ENCODE measurements around the gene TMEM50B. TPM values are rescaled to one million over a fixed set of nuclear protein-coding genes. Genes with fewer than 3 reads are reported as not detected.

TMEM50B gene
- total RNA-seq, 1 experiment from 2014 or later: 18.9 TPM

- Histone ChIP-seq H3K36me3 (ENCODE audit: insufficient read depth, low read length, poor library complexity, severe bottlenecking) (no peaks in the 10 kb centered on the region), H3K4me3 (ENCODE audit: low read depth, low read length, poor library complexity, severe bottlenecking) (no peak overlapping the region), H3K27me3 (replicated peaks; ENCODE audit: insufficient read depth, low read depth, low read length, poor library complexity) (no peaks in the 10 kb centered on the region), H3K9me3 (ENCODE audit: low read depth, low read length, poor library complexity, severe bottlenecking) (no peaks in the 10 kb centered on the region), H3K4me1 (ENCODE audit: insufficient read depth, low read length, poor library complexity, severe bottlenecking) (peaks cover 4% of the 10 kb centered on the region), H3K27ac (ENCODE audit: low read depth, low read length, poor library complexity, severe bottlenecking) (no peak overlapping the region)
- intact Hi-C loops (cut with micrococcal nuclease; ENCODE audit: unreplicated experiment): no loop called here
- no TSS peak for BruUV-seq (replicated peaks)
- TF ChIP-seq EZH2 (IDR thresholded peaks at IDR 0.05; ENCODE audit: borderline replicate concordance, low read depth, low read length, poor library complexity, severe bottlenecking) (no peak), CTCF (conservative IDR thresholded peaks at IDR 0.05; ENCODE audit: low read depth, low read length) (no peak)
- POLR2A ChIA-PET (ENCODE audit: low non-redundant PET): no interaction called here
- DNase-seq (ENCODE audit: low spot score): no peak
- CTCF ChIA-PET: no interaction called here
Measured at GRCh38 chr21:33493756-33494155, 14.0 kb upstream of the TMEM50B start.

- ChIA-PET POLR2A (ENCODE audit: low non-redundant PET) (interaction anchor here (1.8 kb wide), 1 partner anchor 13 kb away, joined by 7 read pairs; the partner anchor contains the start of gene TMEM50B), CTCF (no interaction called here)
- no peak overlapping the region for H3K4me3 ChIP-seq (ENCODE audit: low read depth, low read length, poor library complexity, severe bottlenecking)
- no peaks in the 10 kb centered on the region for H3K9me3 ChIP-seq (ENCODE audit: low read depth, low read length, poor library complexity, severe bottlenecking)
- no peaks in the 10 kb centered on the region for H3K36me3 ChIP-seq (ENCODE audit: insufficient read depth, low read length, poor library complexity, severe bottlenecking)
- intact Hi-C loops (cut with micrococcal nuclease; ENCODE audit: unreplicated experiment): no loop called here
- TF ChIP-seq EZH2 (IDR thresholded peaks at IDR 0.05; ENCODE audit: borderline replicate concordance, low read depth, low read length, poor library complexity, severe bottlenecking) (no peak), CTCF (conservative IDR thresholded peaks at IDR 0.05; ENCODE audit: low read depth, low read length) (no peak)
- peaks cover 4% of the 10 kb centered on the region for H3K4me1 ChIP-seq (ENCODE audit: insufficient read depth, low read length, poor library complexity, severe bottlenecking)
- DNase-seq (ENCODE audit: low spot score): peak; percentile 14
- H3K27me3 ChIP-seq (replicated peaks; ENCODE audit: insufficient read depth, low read depth, low read length, poor library complexity): no peaks in the 10 kb centered on the region
- no peak overlapping the region for H3K27ac ChIP-seq (ENCODE audit: low read depth, low read length, poor library complexity, severe bottlenecking)
- no TSS peak for BruUV-seq (replicated peaks)
Measured at GRCh38 chr21:33492571-33492970, 12.8 kb upstream of the TMEM50B start.

- no TSS peak for BruUV-seq (replicated peaks)
- H3K4me1 ChIP-seq (ENCODE audit: insufficient read depth, low read length, poor library complexity, severe bottlenecking): peaks cover 4% of the 10 kb centered on the region
- CTCF ChIA-PET: interaction anchor here (1.0 kb wide), 1 partner anchor 12 kb away, joined by 5 read pairs; the partner anchor contains the start of gene TMEM50B
- no peaks in the 10 kb centered on the region for H3K36me3 ChIP-seq (ENCODE audit: insufficient read depth, low read length, poor library complexity, severe bottlenecking)
- H3K9me3 ChIP-seq (ENCODE audit: low read depth, low read length, poor library complexity, severe bottlenecking): no peaks in the 10 kb centered on the region
- no peaks in the 10 kb centered on the region for H3K27me3 ChIP-seq (replicated peaks; ENCODE audit: insufficient read depth, low read depth, low read length, poor library complexity)
- POLR2A ChIA-PET (ENCODE audit: low non-redundant PET): interaction anchor here (0.6 to 1.8 kb wide), 2 partner anchors 12 to 135 kb away, joined by 3 to 7 read pairs; partner anchors contain the start of gene TMEM50B
- no peak for TF ChIP-seq CTCF (conservative IDR thresholded peaks at IDR 0.05; ENCODE audit: low read depth, low read length)
- TF ChIP-seq EZH2 (IDR thresholded peaks at IDR 0.05; ENCODE audit: borderline replicate concordance, low read depth, low read length, poor library complexity, severe bottlenecking): no peak
- peak within 1 kb of the TSS; percentile 67 for H3K4me3 ChIP-seq (ENCODE audit: low read depth, low read length, poor library complexity, severe bottlenecking)
- H3K27ac ChIP-seq (ENCODE audit: low read depth, low read length, poor library complexity, severe bottlenecking): peak within 1 kb of the TSS; percentile 76
- intact Hi-C loops (cut with micrococcal nuclease; ENCODE audit: unreplicated experiment): no loop called here
- DNase-seq (ENCODE audit: low spot score): peak; percentile 97
Measured at GRCh38 chr21:33491373-33492102, 11.8 kb upstream of the TMEM50B start, which contains the start of gene DNAJC28. DNAJC28 (minus strand) TSS chr21:33491716; CDS start chr21:33489393, 2,323 bp downstream.

All from A673 (cell line).